ENCODE results near the gene PARD6B. TPM values are rescaled to one million over a fixed set of nuclear protein-coding genes. Genes with fewer than 3 reads are reported as not detected.

PARD6B gene
- total and polyA plus RNA-seq, 2 of the 13 experiments (the other 11 are each of a cell fraction or from before 2014, with no cell fraction given): 6.9 to 22.2 TPM

- TF ChIP-seq, protein P1, sequence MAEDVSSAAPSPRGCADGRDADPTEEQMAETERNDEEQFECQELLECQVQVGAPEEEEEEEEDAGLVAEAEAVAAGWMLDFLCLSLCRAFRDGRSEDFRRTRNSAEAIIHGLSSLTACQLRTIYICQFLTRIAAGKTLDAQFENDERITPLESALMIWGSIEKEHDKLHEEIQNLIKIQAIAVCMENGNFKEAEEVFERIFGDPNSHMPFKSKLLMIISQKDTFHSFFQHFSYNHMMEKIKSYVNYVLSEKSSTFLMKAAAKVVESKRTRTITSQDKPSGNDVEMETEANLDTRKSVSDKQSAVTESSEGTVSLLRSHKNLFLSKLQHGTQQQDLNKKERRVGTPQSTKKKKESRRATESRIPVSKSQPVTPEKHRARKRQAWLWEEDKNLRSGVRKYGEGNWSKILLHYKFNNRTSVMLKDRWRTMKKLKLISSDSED (CRISPR knock-in tag; IDR thresholded peaks at IDR 0.05): no peak
- TF ChIP-seq ZNF567 (CRISPR knock-in tag; IDR thresholded peaks at IDR 0.05; ENCODE audit: borderline replicate concordance): peak; percentile 95
- TF ChIP-seq DBP (CRISPR knock-in tag; IDR thresholded peaks at IDR 0.05; ENCODE audit: not compliant biosample characterization): peak; percentile 65
- TF ChIP-seq, protein P2, sequence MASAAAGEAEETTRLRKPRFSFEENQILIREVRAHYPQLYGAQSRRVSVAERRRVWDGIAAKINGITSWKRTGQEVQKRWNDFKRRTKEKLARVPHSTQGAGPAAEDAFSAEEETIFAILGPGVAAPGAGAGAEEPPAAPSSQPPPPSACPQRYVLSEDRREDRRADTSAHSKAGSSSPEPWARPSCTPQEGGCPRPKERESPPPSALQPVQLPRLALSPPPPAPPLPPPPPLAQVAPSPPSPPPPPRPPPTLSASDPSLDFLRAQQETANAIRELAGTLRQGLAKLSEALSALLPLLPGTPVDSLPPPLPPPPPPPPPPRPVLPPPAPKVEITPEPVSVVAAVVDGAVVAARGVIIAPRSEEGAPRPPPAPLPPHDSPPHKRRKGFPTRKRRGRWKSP (CRISPR knock-in tag; IDR thresholded peaks at IDR 0.05): peak; percentile 54; the same call in 1 of the 2 replicates
- TF ChIP-seq RAD51 (IDR thresholded peaks at IDR 0.05; ENCODE audit: borderline replicate concordance): no peak
- 0 out of 2 replicates have a peak, but pooled peaks have one; percentile 24 for TF ChIP-seq DMTF1 (CRISPR knock-in tag; IDR thresholded peaks at IDR 0.05)
- TF ChIP-seq ZNF367 (CRISPR knock-in tag; IDR thresholded peaks at IDR 0.05; ENCODE audit: borderline replicate concordance): peak; percentile 80; the same call in 1 of the 2 replicates
- no peak for TF ChIP-seq ZNF75D (CRISPR knock-in tag; IDR thresholded peaks at IDR 0.05; ENCODE audit: borderline replicate concordance)
- TF ChIP-seq ZNF781 (CRISPR knock-in tag; IDR thresholded peaks at IDR 0.05; ENCODE audit: borderline replicate concordance, not compliant biosample characterization): peak; percentile 78
- TF ChIP-seq RFX1 (IDR thresholded peaks at IDR 0.05): no peak; the same call in 1 of the 2 replicates
- TF ChIP-seq, protein P3, sequence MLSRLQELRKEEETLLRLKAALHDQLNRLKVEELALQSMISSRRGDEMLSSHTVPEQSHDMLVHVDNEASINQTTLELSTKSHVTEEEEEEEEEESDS (CRISPR knock-in tag; IDR thresholded peaks at IDR 0.05; ENCODE audit: borderline replicate concordance): peak; percentile 64
- TF ChIP-seq SOX5 (CRISPR knock-in tag; IDR thresholded peaks at IDR 0.05; ENCODE audit: borderline replicate concordance): peak; percentile 70
- no peak for TF ChIP-seq MAFK (conservative IDR thresholded peaks at IDR 0.05 in 1 of 2, IDR thresholded peaks at IDR 0.05 in 1 of 2; ENCODE audit: low read length in 2 of 2)
- TF ChIP-seq MYNN (CRISPR knock-in tag; IDR thresholded peaks at IDR 0.05; ENCODE audit: low read depth): no peak; the same call in 1 of the 2 replicates
- TF ChIP-seq, protein P4, sequence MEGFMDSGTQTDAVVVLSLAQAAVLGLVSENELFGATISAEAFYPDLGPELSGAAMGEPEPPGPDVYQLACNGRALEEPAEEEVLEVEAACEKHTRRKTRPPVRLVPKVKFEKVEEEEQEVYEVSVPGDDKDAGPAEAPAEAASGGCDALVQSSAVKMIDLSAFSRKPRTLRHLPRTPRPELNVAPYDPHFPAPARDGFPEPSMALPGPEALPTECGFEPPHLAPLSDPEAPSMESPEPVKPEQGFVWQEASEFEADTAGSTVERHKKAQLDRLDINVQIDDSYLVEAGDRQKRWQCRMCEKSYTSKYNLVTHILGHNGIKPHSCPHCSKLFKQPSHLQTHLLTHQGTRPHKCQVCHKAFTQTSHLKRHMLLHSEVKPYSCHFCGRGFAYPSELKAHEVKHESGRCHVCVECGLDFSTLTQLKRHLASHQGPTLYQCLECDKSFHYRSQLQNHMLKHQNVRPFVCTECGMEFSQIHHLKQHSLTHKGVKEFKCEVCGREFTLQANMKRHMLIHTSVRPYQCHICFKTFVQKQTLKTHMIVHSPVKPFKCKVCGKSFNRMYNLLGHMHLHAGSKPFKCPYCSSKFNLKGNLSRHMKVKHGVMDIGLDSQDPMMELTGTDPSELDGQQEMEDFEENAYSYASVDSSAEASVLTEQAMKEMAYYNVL (CRISPR knock-in tag; IDR thresholded peaks at IDR 0.05; ENCODE audit: borderline replicate concordance): peak; percentile 92; the same call in 1 of the 2 replicates
- TF ChIP-seq, protein P5, sequence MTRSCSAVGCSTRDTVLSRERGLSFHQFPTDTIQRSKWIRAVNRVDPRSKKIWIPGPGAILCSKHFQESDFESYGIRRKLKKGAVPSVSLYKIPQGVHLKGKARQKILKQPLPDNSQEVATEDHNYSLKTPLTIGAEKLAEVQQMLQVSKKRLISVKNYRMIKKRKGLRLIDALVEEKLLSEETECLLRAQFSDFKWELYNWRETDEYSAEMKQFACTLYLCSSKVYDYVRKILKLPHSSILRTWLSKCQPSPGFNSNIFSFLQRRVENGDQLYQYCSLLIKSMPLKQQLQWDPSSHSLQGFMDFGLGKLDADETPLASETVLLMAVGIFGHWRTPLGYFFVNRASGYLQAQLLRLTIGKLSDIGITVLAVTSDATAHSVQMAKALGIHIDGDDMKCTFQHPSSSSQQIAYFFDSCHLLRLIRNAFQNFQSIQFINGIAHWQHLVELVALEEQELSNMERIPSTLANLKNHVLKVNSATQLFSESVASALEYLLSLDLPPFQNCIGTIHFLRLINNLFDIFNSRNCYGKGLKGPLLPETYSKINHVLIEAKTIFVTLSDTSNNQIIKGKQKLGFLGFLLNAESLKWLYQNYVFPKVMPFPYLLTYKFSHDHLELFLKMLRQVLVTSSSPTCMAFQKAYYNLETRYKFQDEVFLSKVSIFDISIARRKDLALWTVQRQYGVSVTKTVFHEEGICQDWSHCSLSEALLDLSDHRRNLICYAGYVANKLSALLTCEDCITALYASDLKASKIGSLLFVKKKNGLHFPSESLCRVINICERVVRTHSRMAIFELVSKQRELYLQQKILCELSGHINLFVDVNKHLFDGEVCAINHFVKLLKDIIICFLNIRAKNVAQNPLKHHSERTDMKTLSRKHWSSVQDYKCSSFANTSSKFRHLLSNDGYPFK (CRISPR knock-in tag; IDR thresholded peaks at IDR 0.05; ENCODE audit: borderline replicate concordance): peak; percentile 84
- TF ChIP-seq ZFP37 (CRISPR knock-in tag; IDR thresholded peaks at IDR 0.05; ENCODE audit: borderline replicate concordance): peak; percentile 66; the same call in 1 of the 2 replicates
Measured at GRCh38 chr20:50790651-50791277, 59.4 kb downstream of the PARD6B start (continued).

Measured in HepG2 (cell line).